ENCODE data around the gene PSMD5. TPM values are rescaled to one million over a fixed set of nuclear protein-coding genes. Genes with fewer than 3 reads are reported as not detected.

Gene PSMD5
- total RNA-seq, 1 experiment from 2014 or later: 64.9 TPM

GRCh38 chr9:120832807-120833206 lies 9.9 kb downstream of the PSMD5 start:
- H3K27ac ChIP-seq (ENCODE audit: low read depth, low read length, poor library complexity, severe bottlenecking): no peak overlapping the region
- BruUV-seq (replicated peaks): no TSS peak
- DNase-seq (ENCODE audit: low spot score): no peak
- ChIA-PET CTCF (no interaction called here), POLR2A (ENCODE audit: low non-redundant PET) (no interaction called here)
- H3K27me3 ChIP-seq (replicated peaks; ENCODE audit: insufficient read depth, low read depth, low read length, poor library complexity): no peaks in the 10 kb centered on the region
- intact Hi-C loops (cut with micrococcal nuclease; ENCODE audit: unreplicated experiment): no loop called here
- H3K4me3 ChIP-seq (ENCODE audit: low read depth, low read length, poor library complexity, severe bottlenecking): no peak overlapping the region
- no peaks in the 10 kb centered on the region for H3K4me1 ChIP-seq (ENCODE audit: insufficient read depth, low read length, poor library complexity, severe bottlenecking)
- H3K36me3 ChIP-seq (ENCODE audit: insufficient read depth, low read length, poor library complexity, severe bottlenecking): peaks cover 64% of the 10 kb centered on the region
- TF ChIP-seq EZH2 (IDR thresholded peaks at IDR 0.05; ENCODE audit: borderline replicate concordance, low read depth, low read length, poor library complexity, severe bottlenecking) (no peak), CTCF (conservative IDR thresholded peaks at IDR 0.05; ENCODE audit: low read depth, low read length) (no peak)
- H3K9me3 ChIP-seq (ENCODE audit: low read depth, low read length, poor library complexity, severe bottlenecking): no peaks in the 10 kb centered on the region

- CTCF ChIA-PET: no interaction called here
- no peak for DNase-seq (ENCODE audit: low spot score)
- Histone ChIP-seq H3K9me3 (ENCODE audit: low read depth, low read length, poor library complexity, severe bottlenecking) (no peaks in the 10 kb centered on the region), H3K27ac (ENCODE audit: low read depth, low read length, poor library complexity, severe bottlenecking) (no peak overlapping the region), H3K4me3 (ENCODE audit: low read depth, low read length, poor library complexity, severe bottlenecking) (no peak overlapping the region), H3K36me3 (ENCODE audit: insufficient read depth, low read length, poor library complexity, severe bottlenecking) (peaks cover 74% of the 10 kb centered on the region), H3K4me1 (ENCODE audit: insufficient read depth, low read length, poor library complexity, severe bottlenecking) (no peaks in the 10 kb centered on the region), H3K27me3 (replicated peaks; ENCODE audit: insufficient read depth, low read depth, low read length, poor library complexity) (no peaks in the 10 kb centered on the region)
- POLR2A ChIA-PET (ENCODE audit: low non-redundant PET): no interaction called here
- BruUV-seq (replicated peaks): no TSS peak
- no peak for TF ChIP-seq CTCF (conservative IDR thresholded peaks at IDR 0.05; ENCODE audit: low read depth, low read length)
- no peak for TF ChIP-seq EZH2 (IDR thresholded peaks at IDR 0.05; ENCODE audit: borderline replicate concordance, low read depth, low read length, poor library complexity, severe bottlenecking)
- intact Hi-C loops (cut with micrococcal nuclease; ENCODE audit: unreplicated experiment): no loop called here
These were observed 11.9 kb downstream of the PSMD5 start for GRCh38 chr9:120830865-120831264.

GRCh38 chr9:120830151-120830550 lies 12.6 kb downstream of the PSMD5 start:
- intact Hi-C loops (cut with micrococcal nuclease; ENCODE audit: unreplicated experiment): no loop called here
- Histone ChIP-seq H3K27ac (ENCODE audit: low read depth, low read length, poor library complexity, severe bottlenecking) (no peak overlapping the region), H3K36me3 (ENCODE audit: insufficient read depth, low read length, poor library complexity, severe bottlenecking) (peaks cover 76% of the 10 kb centered on the region), H3K4me3 (ENCODE audit: low read depth, low read length, poor library complexity, severe bottlenecking) (no peak overlapping the region), H3K27me3 (replicated peaks; ENCODE audit: insufficient read depth, low read depth, low read length, poor library complexity) (no peaks in the 10 kb centered on the region), H3K4me1 (ENCODE audit: insufficient read depth, low read length, poor library complexity, severe bottlenecking) (no peaks in the 10 kb centered on the region), H3K9me3 (ENCODE audit: low read depth, low read length, poor library complexity, severe bottlenecking) (no peaks in the 10 kb centered on the region)
- ChIA-PET CTCF (no interaction called here), POLR2A (ENCODE audit: low non-redundant PET) (no interaction called here)
- no peak for DNase-seq (ENCODE audit: low spot score)
- no TSS peak for BruUV-seq (replicated peaks)
- TF ChIP-seq EZH2 (IDR thresholded peaks at IDR 0.05; ENCODE audit: borderline replicate concordance, low read depth, low read length, poor library complexity, severe bottlenecking) (no peak), CTCF (conservative IDR thresholded peaks at IDR 0.05; ENCODE audit: low read depth, low read length) (no peak)

Data from A673 (cell line).